GM12875 (cell line): ENCODE results near the gene UNC93B1.
A peak's percentile ranks its signal among the peaks of the same experiment; 100 is the strongest.

Source experiments
- H3K4me3 ChIP-seq: one replicate; pipeline ENCODE4 v1.5.1; 2011; ENCODE audit warnings: low read depth, low read length, control low read depth
- TF ChIP-seq, protein P1 (sequence below): IDR thresholded peaks from 2 replicates; pipeline ENCODE4 v1.5.1; 2011; ENCODE audit warnings: low read depth, mild to moderate bottlenecking, control low read depth, inconsistent platforms, low read length, moderate library complexity, borderline replicate concordance; ENCODE audit not compliant: insufficient read depth

UNC93B1 gene

DNA sequence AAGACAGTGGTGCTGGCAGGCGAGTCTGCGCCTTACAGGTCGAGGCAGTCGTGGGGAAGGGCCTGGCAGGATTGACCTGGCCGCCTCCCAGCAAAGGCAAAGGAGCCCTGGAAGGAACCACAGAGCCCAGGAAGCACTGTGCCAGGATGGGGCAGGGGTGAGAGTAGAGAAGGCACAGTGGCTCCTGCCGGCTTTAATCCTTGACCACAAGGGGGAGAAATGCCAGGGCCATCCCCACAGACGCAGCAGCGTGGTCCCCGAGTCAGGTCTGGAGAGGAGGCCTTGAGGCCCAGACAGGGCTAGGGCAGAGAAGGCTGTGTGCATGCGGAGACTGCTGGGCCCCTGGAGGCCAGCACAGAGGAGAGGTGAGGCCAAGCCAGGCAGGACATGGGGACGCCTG, 16.7 kb upstream of the UNC93B1 start:
- no peak overlapping the region for H3K4me3 ChIP-seq
- TF ChIP-seq, protein P1, sequence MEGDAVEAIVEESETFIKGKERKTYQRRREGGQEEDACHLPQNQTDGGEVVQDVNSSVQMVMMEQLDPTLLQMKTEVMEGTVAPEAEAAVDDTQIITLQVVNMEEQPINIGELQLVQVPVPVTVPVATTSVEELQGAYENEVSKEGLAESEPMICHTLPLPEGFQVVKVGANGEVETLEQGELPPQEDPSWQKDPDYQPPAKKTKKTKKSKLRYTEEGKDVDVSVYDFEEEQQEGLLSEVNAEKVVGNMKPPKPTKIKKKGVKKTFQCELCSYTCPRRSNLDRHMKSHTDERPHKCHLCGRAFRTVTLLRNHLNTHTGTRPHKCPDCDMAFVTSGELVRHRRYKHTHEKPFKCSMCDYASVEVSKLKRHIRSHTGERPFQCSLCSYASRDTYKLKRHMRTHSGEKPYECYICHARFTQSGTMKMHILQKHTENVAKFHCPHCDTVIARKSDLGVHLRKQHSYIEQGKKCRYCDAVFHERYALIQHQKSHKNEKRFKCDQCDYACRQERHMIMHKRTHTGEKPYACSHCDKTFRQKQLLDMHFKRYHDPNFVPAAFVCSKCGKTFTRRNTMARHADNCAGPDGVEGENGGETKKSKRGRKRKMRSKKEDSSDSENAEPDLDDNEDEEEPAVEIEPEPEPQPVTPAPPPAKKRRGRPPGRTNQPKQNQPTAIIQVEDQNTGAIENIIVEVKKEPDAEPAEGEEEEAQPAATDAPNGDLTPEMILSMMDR, result peak; percentile 19; the same call in 1 of the 2 replicates

DNA sequence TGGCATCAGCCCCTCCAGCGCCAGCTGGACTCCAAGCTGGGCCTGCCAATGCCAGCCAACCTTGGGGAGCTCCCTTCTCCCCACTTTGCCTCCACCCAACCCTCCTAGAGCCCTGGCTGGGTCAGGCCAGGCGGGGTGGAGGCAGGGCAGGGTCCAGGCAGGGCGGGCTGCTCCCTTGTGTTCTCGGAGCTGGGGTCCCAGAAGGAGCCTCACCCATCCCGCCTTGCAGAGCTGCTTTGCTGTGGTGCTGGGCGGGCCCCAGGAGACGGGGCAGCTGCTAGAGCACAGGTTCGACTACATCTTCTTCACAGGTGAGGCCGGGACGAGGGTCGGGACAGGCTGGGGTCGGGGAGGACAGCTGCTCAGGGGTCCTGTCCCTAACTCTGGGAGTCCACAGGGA, 15.6 kb upstream of the UNC93B1 start:
- TF ChIP-seq, protein P1, result no peak
- no peak overlapping the region for H3K4me3 ChIP-seq

DNA sequence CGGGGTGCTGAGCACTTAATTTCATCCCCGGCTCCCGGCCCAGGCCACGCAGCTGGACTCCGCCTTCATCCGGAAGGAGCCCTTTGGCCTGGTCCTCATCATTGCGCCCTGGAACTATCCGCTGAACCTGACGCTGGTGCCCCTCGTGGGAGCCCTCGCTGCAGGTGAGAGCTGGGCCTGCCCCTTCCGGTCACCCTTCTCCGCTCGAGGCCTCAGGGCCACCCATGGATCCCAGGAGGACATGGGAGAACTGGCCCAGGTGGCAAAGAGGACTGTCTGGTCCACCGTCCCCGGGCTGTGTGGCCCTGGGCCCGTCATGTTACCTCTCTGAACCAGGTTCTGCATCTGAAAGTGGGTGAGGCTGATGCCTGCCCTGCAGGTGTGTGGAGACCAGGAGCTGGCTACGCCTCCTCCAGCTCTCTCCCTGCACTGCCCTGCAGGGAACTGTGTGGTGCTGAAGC, 14.9 kb upstream of the UNC93B1 start:
- H3K4me3 ChIP-seq, result no peak overlapping the region
- TF ChIP-seq, protein P1, result no peak

DNA sequence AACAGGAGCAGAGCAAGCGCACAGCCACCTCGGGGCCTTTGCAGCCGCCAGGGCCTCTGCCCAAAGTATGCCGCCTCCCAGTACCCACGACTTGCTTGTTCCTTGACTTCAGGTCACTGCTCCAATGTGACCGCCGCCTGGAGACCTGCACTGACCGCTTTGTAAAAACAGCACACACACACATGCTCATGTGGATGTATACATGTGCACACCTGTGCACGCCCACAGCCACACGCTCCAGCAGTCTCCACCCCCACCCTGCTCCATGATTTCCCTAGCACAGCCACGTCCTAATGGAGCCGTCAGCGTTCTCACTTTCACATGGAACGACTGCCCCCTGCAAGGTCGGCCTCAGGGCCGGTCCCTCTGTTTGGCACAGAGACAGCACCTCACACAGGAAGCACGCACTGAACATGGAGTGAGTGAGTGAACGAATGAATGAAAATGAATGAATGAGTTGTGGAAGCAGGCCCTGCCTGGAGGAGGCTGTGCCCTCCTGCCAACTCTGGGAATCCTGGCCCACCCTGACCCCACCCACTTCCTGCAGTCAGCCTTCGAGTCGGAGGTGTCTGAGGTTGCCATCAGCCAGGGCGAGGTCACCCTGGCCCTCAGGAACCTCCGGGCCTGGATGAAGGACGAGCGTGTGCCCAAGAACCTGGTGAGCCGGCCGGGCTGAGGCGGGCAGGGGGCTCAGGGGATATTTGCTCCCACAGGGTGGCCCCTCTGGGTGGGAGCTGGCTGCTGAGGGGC, 14.3 kb upstream of the UNC93B1 start:
- TF ChIP-seq, protein P1, result no peak

DNA sequence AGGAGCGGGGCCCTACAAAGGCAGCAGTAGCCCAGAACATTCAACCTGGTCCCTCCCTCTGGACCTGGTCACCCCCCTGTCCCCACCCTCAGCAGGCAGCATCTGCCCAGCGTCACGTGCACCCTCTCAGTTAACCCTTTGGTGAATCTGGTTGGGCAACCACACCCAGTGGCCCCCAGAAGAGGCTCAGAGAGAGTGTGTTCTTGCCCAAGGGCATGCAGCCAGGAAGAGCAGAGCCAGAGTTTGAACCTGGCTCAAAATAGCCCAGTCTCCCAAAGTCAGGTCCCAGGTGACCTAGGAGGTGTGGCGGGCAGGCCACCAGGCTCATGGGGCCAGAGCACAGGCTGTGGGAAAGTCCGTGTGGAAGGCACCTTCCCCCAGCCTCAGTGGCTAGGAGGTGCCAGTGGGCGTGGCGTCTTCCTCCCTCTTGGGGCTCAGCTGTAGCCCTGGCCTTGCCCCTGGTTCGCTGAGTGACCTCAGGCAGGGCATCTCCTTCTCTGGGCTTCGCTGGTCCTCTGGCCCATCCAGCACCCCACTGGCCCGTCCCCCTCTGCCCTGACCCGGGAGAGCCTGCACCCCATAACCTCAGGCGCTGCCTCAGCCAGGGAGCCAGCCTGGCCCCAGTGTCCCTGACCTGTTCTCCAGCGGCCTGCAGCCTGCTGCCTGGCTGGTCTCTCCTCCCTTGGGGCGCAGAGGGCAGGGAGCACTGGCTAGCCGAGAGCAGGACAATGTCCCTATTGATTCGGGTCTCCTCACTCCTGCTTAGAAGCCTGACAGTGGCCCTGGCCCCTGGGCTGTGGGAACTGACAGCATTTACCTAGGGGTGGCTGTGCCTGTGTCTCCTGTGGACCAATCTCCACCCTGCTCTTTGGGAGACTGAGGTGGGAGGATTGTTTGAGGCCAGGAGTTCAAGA, 13.3 kb upstream of the UNC93B1 start:
- TF ChIP-seq, protein P1, result no peak
- H3K4me3 ChIP-seq, result no peak overlapping the region

More for the DNA sequence above, 14.3 kb upstream of the UNC93B1 start:
- H3K4me3 ChIP-seq, result no peak overlapping the region

DNA sequence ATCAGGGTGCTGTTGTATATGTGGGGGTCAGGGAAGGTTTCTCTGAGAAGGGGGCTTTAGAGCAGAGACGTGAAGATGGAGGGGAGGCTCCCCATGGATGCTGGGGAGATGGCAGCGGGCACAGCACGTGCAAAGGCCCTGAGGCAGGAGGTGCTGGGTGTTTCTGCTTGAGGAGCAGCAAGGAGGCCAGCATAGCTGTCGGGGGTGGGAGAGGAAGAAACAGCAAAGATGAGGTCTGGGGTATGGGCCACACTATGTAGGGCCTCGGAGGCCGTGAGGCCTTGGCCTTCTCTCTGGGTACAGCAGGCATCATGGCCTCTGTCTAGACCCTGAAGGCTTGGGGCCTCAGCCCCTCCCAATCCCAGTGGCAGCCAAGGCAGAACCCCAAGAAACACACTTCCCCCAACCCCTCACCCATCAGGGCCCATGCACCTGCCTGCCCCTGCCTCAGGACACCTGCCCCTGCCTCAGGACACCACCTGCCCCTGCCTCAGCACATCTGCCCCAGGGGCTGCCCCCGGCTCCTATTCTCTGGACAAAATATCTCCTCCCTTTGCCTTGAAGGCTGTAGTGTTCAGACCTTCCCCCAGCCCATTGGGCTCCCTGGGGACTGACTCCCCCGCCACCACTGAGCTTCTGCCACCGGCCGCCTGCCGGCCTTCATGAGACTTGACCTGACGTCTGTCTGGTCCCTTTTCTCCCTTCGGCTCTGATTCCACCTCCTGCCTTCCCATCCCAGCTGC, 12.4 kb upstream of the UNC93B1 start:
- no peak overlapping the region for H3K4me3 ChIP-seq
- TF ChIP-seq, protein P1, result no peak
